ENCODE data around the gene FXYD4. TPM values are rescaled to one million over a fixed set of nuclear protein-coding genes. Genes with fewer than 3 reads are reported as not detected.
A peak's percentile ranks its signal among the peaks of the same experiment; 100 is the strongest.
"Not testable (repeated sequence)": the region's sequence is repeated elsewhere in the genome, so short reads cannot be mapped to it uniquely, and the experiment has no call there.

The FXYD4 gene
- total RNA-seq, 4 donors from 2014 or later, result not detected

- no peak overlapping the region for H3K4me3 ChIP-seq (ENCODE audit: low read depth, poor library complexity, severe bottlenecking)
- no peak for TF ChIP-seq POLR2A (IDR thresholded peaks at IDR 0.05)
- TF ChIP-seq, protein P1, sequence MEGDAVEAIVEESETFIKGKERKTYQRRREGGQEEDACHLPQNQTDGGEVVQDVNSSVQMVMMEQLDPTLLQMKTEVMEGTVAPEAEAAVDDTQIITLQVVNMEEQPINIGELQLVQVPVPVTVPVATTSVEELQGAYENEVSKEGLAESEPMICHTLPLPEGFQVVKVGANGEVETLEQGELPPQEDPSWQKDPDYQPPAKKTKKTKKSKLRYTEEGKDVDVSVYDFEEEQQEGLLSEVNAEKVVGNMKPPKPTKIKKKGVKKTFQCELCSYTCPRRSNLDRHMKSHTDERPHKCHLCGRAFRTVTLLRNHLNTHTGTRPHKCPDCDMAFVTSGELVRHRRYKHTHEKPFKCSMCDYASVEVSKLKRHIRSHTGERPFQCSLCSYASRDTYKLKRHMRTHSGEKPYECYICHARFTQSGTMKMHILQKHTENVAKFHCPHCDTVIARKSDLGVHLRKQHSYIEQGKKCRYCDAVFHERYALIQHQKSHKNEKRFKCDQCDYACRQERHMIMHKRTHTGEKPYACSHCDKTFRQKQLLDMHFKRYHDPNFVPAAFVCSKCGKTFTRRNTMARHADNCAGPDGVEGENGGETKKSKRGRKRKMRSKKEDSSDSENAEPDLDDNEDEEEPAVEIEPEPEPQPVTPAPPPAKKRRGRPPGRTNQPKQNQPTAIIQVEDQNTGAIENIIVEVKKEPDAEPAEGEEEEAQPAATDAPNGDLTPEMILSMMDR (IDR thresholded peaks at IDR 0.05), result no peak
- no peak for DNase-seq (ENCODE audit: low spot score in 2 of 2)
- intact Hi-C loops (cut with DNase I; ENCODE audit: low total_unique reads), result no loop called here
- 85 to 88% methylated on average over 9 of the region's 9 CpGs for WGBS, 2 donors
Measured at GRCh38 chr10:43336641-43337318, 34.7 kb upstream of the FXYD4 start.

DNA sequence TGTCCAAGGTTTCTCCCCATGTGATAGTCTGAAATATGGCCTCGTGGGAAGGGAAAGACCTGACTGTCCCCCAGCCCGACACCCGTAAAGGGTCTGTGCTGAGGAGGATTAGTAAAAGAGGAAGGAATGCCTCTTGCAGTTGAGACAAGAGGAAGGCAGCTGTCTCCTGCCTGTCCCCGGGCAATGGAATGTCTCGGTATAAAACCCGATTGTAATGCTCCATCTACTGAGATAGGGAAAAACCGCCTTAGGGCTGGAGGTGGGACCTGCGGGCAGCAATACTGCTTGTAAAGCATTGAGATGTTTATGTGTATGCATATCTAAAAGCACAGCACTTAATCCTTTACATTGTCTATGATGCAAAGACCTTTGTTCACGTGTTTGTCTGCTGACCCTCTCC is 33.9 kb upstream of the FXYD4 start:
- 36 to 49% methylated on average over 7 to 9 of the region's 9 CpGs for WGBS, 2 donors
- intact Hi-C loops (cut with DNase I; ENCODE audit: low total_unique reads), result not testable (repeated sequence)

DNA sequence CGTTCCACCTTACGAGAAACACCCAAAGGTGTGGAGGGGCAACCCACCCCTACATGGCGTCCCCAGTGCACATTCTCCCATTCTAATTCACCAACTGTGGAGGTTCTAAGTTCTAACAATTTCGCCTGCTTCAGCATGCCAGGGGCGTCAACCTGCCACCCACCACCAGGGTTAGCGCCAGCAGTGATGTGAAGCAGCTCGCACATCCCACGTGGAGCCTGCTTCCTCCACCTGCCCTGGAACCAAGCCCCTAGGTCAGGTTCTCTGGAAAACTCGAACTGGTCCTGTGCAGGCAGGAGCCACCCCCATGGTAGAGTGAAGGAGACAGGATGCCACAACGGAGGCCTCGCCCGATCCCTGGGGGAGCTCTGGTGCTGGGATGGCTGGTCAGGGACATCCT is 33.3 kb upstream of the FXYD4 start:
- no peak for DNase-seq (ENCODE audit: low spot score in 2 of 2)
- intact Hi-C loops (cut with DNase I; ENCODE audit: low total_unique reads), result no loop called here
- no peak overlapping the region for H3K4me3 ChIP-seq (ENCODE audit: low read depth, poor library complexity, severe bottlenecking)
- WGBS, 2 donors, result 50 to 65% methylated on average over 12 of the region's 12 CpGs
- TF ChIP-seq, protein P1 (IDR thresholded peaks at IDR 0.05), result no peak
- TF ChIP-seq POLR2A (IDR thresholded peaks at IDR 0.05), result no peak

More for the DNA sequence above, 33.9 kb upstream of the FXYD4 start:
- not testable (repeated sequence) for DNase-seq (ENCODE audit: low spot score in 2 of 2); H3K4me3 ChIP-seq (ENCODE audit: low read depth, poor library complexity, severe bottlenecking)

DNA sequence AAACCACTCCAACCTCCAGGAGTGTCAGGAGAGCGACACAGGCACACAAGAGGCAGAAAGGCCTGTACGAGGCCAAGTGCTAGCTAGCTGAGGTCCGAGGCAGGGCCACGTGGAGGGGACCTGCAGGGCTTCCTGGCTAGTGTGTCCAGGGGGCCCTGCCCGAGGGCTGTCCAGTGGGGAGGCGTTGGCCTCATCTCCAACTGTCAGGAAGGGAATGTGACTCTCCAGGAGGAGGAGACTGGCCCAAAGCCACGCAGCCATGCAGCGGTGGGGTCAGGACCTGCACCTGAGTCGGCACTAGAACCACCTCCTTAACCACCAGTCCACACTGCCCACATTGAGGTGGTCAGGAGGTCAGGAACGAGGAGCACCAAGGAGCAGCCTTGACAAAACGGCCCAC is 32.3 kb upstream of the FXYD4 start:
- 72% methylated on average over 11 of the region's 11 CpGs for WGBS, 2 donors
- intact Hi-C loops (cut with DNase I; ENCODE audit: low total_unique reads), result no loop called here
- TF ChIP-seq, protein P1 (IDR thresholded peaks at IDR 0.05), result no peak
- no peak for TF ChIP-seq POLR2A (IDR thresholded peaks at IDR 0.05)

DNA sequence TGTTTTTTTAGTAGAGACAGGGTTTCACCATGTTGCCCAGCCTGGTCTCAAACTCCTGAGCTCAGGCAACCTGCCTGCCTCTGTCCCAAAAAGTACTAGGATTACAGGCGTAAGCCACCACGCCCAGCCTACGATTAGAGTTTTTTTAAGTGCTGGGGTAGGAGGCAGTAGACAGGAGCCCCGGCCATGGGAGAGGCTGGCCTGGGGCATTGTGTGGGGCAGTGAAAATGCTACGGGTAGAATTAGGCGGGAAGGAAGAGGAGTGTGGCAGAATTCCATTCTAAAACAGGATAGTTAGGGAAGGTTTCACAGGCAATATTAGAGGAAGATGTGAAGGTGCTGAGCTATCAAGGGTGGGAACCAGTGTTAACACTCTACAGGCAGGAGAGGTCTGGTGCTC is 31.3 kb upstream of the FXYD4 start:
- 53 to 67% methylated on average over 6 of the region's 6 CpGs for WGBS, 2 donors
- no peak for DNase-seq (ENCODE audit: low spot score in 2 of 2)
- intact Hi-C loops (cut with DNase I; ENCODE audit: low total_unique reads), result loop anchor here (10.0 kb wide), 1 partner anchor 45 kb away; no protein-coding TSS in a partner anchor
- H3K4me3 ChIP-seq (ENCODE audit: low read depth, poor library complexity, severe bottlenecking), result no peak overlapping the region
- TF ChIP-seq POLR2A (IDR thresholded peaks at IDR 0.05), result no peak
- TF ChIP-seq, protein P1 (IDR thresholded peaks at IDR 0.05), result no peak

More for the DNA sequence above, 32.3 kb upstream of the FXYD4 start:
- DNase-seq (ENCODE audit: low spot score in 2 of 2), result no peak
- no peak overlapping the region for H3K4me3 ChIP-seq (ENCODE audit: low read depth, poor library complexity, severe bottlenecking)

DNA sequence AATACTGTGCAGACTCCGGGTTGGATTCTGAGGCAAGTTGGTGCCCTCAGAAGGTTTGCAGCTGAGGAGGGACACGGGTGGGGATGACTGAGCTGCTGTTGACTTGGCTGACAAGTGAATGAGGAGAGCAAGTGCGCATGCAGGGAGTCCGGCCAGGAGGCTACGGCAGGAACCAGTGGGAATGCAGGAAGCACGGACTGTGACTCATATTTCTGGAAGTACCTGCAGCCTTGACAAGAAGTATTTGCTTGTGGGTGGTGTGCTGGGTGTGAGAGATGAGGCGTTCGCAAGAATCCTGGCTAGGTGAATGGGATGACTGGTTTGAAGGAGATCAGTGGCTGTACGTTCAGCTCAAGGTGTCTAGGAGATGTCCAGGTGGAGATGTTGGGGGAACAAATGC is 30.8 kb upstream of the FXYD4 start:
- TF ChIP-seq, protein P1 (IDR thresholded peaks at IDR 0.05), result no peak
- TF ChIP-seq POLR2A (IDR thresholded peaks at IDR 0.05), result no peak
- H3K4me3 ChIP-seq (ENCODE audit: low read depth, poor library complexity, severe bottlenecking), result no peak overlapping the region
- peak in 1 of 2 donors; percentile 46 for DNase-seq (ENCODE audit: low spot score in 2 of 2)
- intact Hi-C loops (cut with DNase I; ENCODE audit: low total_unique reads), result loop anchor here (10.0 kb wide), 1 partner anchor 46 kb away; no protein-coding TSS in a partner anchor
- 39 to 60% methylated on average over 9 of the region's 9 CpGs for WGBS, 2 donors

Data from lower leg skin (tissue), 4 donors.